K562 (cell line): Measurements from ENCODE around the gene C2orf42. TPM values are rescaled to one million over a fixed set of nuclear protein-coding genes. Genes with fewer than 3 reads are reported as not detected.
A peak's percentile ranks its signal among the peaks of the same experiment; 100 is the strongest.

ENCODE experiments used
- BHLHE40 ChIP-seq: IDR thresholded peaks from 2 replicates; pipeline ENCODE4 v1.6.1; 2011; ENCODE audit warnings: low read length, improper control_type of control experiment
- EZH2 ChIP-seq: IDR thresholded peaks from 2 replicates; pipeline ENCODE4 v1.6.1; 2012; ENCODE audit warnings: low read depth, mild to moderate bottlenecking, inconsistent platforms, low read length, borderline replicate concordance
- GTF2A2 ChIP-seq: IDR thresholded peaks from 2 replicates; pipeline ENCODE4 v1.6.1; 2016; ENCODE audit warnings: mild to moderate bottlenecking, missing genetic modification characterization, missing compliant biosample characterization
- HNRNPLL ChIP-seq: fragments of 200-400 bp; formaldehyde crosslinking; IDR thresholded peaks from 2 replicates; pipeline ENCODE4 v1.6.1; 2017; ENCODE audit warnings: low read length, low read depth, mild to moderate bottlenecking; ENCODE audit not compliant: poor library complexity, severe bottlenecking
- KAT7 ChIP-seq: sonication (generic); formaldehyde crosslinking; IDR thresholded peaks from 2 replicates; pipeline ENCODE4 v1.8.0; 2022; ENCODE audit warnings: missing genetic modification reagents, mild to moderate bottlenecking, borderline replicate concordance
- NFRKB ChIP-seq: fragments of 450-650 bp; IDR thresholded peaks from 2 replicates; pipeline ENCODE4 v1.6.1; 2016; ENCODE audit warnings: low read depth
- NR1H2 ChIP-seq: sonication (generic); formaldehyde crosslinking; IDR thresholded peaks from 2 replicates; pipeline ENCODE4 v1.4.0; 2020; ENCODE audit warnings: mild to moderate bottlenecking, missing genetic modification reagents
- RBFOX2 ChIP-seq: fragments of 200-400 bp; formaldehyde crosslinking; IDR thresholded peaks from 2 replicates; pipeline ENCODE4 v1.6.1; 2017; ENCODE audit warnings: low read depth, mild to moderate bottlenecking, low read length, moderate library complexity
- TCF7L2 ChIP-seq: fragments of 150-350 bp; IDR thresholded peaks from 2 replicates; pipeline ENCODE4 v1.6.1; 2016; ENCODE audit warnings: low read depth, mild to moderate bottlenecking, low read length, moderate library complexity
- TFAP4 ChIP-seq: sonication (generic); formaldehyde crosslinking; IDR thresholded peaks from 2 replicates; pipeline ENCODE4 v1.8.0; 2022; ENCODE audit warnings: missing genetic modification reagents, mild to moderate bottlenecking, moderate library complexity, borderline replicate concordance
- XRCC3 ChIP-seq: fragments of 450-650 bp; IDR thresholded peaks from 2 replicates; pipeline ENCODE4 v1.6.1; 2017; ENCODE audit warnings: mild to moderate bottlenecking, moderate library complexity
- ZFX ChIP-seq: sonication (generic); formaldehyde crosslinking; IDR thresholded peaks from 2 replicates; pipeline ENCODE4 v1.8.0; 2022; ENCODE audit warnings: mild to moderate bottlenecking, missing genetic modification reagents, moderate library complexity
- ZNF175 ChIP-seq: fragments of 200-800 bp; sonication (Bioruptor generic); IDR thresholded peaks from 2 replicates; pipeline ENCODE4 v1.6.1; 2016; ENCODE audit warnings: low read depth, mild to moderate bottlenecking, missing genetic modification characterization, missing compliant biosample characterization
- ZNF274 ChIP-seq: IDR thresholded peaks from 2 replicates; pipeline ENCODE4 v1.6.1; 2011; ENCODE audit warnings: low read depth, mild to moderate bottlenecking, low read length, moderate library complexity, borderline replicate concordance
- ZNF512 ChIP-seq: IDR thresholded peaks from 2 replicates; pipeline ENCODE4 v1.6.1; 2016; ENCODE audit warnings: missing genetic modification characterization, missing compliant biosample characterization
- ZNF740 ChIP-seq, 3 experiments: fragments of 200-800 bp in 1 of 3; sonication (Bioruptor generic) in 1 of 3; sonication (generic) in 1 of 3; formaldehyde crosslinking in 1 of 3; IDR thresholded peaks; 2 replicates each; pipeline versions ENCODE4 v1.6.1 to v1.8.0; 2016 to 2022; ENCODE audit warnings: mild to moderate bottlenecking in 2 of 3, missing compliant biosample characterization in 2 of 3, missing genetic modification characterization in 2 of 3, missing genetic modification reagents in 1 of 3
- polyA plus RNA-seq, 8 experiments: library from polyadenylated mRNA; depleted of rRNA in 4 of 8; stranded (reverse) in 5 of 8; unstranded in 3 of 8; fragments of >200 nt; fragmentation: Nextera tagmentation in 2 of 8; fragmentation: Illumina TruSeq in 1 of 8; extraction: Ambion mirVana in 2 of 8; extraction: Trizol in 1 of 8; gene quantifications; 2 replicates each; pipeline versions ENCODE4 v1.2.1 to v1.2.3, GENCODE V29; 2011 to 2014; ENCODE audit warnings: inconsistent platforms in 1 of 8, missing spikeins in 1 of 8
- total RNA-seq, 7 experiments: library from RNA; depleted of rRNA in 6 of 7; stranded (reverse); fragments of >200 nt in 6 of 7; fragmentation: Illumina TruSeq in 2 of 7; extraction: Trizol in 2 of 7; gene quantifications; 2 replicates each; pipeline versions ENCODE4 v1.2.1 to v1.2.3, GENCODE V29; 2011 to 2021; ENCODE audit warnings: low replicate concordance in 1 of 7

C2orf42 gene
- total and polyA plus RNA-seq, 9 of the 15 experiments (the other 6 are each of a cell fraction or from before 2014, with no cell fraction given), result 4.6 to 10.9 (median 7.5) TPM

- TF ChIP-seq ZNF512 (no peak), XRCC3 (no peak), ZNF740 (CRISPR knock-in tag; IDR thresholded peaks at IDR 0.05) (no peak), ZNF740 (tag; IDR thresholded peaks at IDR 0.05) (no peak; a peak in 1 of 4 replicates), TCF7L2 (no peak), NFRKB (no peak), ZNF175 (CRISPR knock-in tag) (no peak), GTF2A2 (tag) (no peak), ZFX (CRISPR knock-in tag) (0 out of 2 replicates have a peak, but pooled peaks have one; percentile 28), KAT7 (CRISPR knock-in tag) (no peak), RBFOX2 (no peak), BHLHE40 (no peak), ZNF274 (no peak), EZH2 (no peak), TFAP4 (CRISPR knock-in tag) (no peak), NR1H2 (no peak), HNRNPLL (no peak)
Measured at GRCh38 chr2:70133491-70134322, 57.1 kb downstream of the C2orf42 start (continued).
